ENCODE results near the gene MVB12B.
A peak's percentile ranks its signal among the peaks of the same experiment; 100 is the strongest.
"Not testable (repeated sequence)": the region's sequence is repeated elsewhere in the genome, so short reads cannot be mapped to it uniquely, and the experiment has no call there.

Gene MVB12B

DNA sequence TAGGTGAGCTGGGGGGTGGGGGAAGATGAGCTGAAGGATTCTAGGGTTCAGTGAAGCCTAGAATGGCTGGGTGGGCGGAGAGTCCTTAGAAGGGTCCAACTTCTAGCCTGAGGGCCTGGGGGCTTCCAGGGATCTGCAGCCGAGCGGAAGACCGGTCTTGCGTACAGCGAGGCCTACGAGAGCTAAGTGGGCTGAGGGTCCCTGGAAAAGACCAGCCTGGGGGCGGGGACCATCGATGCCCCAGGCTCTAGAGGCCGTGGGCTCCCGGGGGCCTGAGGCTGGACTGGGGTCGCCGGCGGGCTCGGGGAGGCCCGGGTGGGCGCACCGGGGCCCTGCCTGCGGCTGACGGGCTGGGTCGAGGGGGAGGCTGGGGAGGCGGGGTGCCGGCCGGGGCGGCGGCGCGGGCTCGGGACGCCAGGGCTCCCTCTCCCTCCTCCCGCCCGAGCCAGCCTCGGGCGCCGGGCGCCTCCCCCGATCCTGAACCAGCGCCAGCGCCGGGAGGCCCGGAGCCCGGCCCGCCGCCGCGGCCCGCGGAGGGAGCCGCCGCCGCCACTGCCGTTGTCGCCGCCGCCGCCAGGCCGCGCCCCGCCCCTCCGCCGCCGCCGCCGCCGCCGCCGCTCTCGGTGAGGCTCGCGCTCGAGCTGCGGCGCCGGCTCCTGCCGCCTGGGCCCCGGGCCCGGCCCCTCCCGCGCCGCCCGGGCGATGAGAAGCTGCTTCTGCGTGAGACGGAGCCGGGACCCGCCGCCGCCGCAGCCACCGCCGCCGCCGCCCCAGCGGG lies at the start of gene MVB12B:
Gene MVB12B (plus strand): TSS at position 602 of the 778 bp plus-strand sequence. CDS start 101 bp downstream, at position 703.
- DNase-seq, result peak; percentile 33

GRCh38 chr9:126283799-126284465 lies 42.7 kb upstream of the MVB12B start:
- DNase-seq, result no peak

GRCh38 chr9:126285652-126286051 lies 41.0 kb upstream of the MVB12B start:
- not testable (repeated sequence) for DNase-seq

DNA sequence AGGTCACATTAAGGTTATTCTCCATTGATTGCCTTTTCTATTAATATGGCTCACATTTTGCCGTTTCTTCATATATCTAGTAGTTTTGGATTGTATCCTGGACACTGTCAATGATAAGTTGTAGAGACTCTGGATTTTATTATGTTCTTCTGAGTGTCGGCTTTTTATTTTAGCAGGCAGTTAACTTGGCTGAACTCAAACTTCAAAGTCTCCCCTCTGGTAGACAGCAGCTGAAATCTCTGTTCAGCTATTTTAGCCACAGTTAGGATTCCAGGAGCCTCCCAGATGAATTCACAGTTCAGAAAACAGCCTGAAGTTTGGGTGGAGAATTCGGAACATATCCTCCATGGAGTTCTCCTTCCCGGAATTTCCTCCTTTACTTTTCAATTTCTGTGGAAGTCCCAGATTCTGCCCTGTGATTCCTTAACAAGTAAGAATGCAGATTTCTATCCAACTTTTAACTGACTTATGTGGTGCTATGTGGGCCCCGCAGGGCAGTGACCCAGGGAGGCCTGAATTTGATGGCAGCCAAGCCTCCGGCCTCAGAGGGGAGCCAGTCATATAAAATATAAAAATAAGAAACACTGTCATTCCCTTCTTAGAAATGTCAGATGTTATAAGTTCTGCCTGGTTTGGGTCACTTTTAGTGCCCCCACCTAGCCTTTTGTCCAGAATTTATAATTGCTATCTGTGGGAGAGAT lies 39.3 kb upstream of the MVB12B start:
- no peak for DNase-seq

GRCh38 chr9:126290871-126291270 lies 35.8 kb upstream of the MVB12B start:
- no peak for DNase-seq

- DNase-seq, result no peak
Measured at GRCh38 chr9:126291925-126292324, 34.7 kb upstream of the MVB12B start.

- DNase-seq, result no peak
Measured at GRCh38 chr9:126292736-126293521, 33.7 kb upstream of the MVB12B start.

DNA sequence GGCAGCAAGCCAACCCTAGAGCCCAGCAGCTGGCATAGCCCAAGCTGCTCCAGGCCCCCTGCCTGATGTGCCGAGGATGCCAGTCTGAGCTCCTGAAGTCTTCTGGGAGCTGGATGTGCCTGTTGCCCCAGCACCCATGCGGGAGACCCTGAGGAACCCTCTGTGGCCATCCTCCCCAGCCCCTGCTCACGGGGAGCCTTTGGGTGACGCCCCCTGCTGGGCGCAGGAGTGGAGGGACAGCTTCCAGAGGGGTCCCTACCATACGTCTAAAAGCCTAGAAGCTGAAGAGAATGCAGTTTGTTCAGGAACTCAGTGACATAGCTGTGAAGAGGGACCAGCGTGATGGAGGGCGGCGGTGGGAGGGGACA lies 33.1 kb upstream of the MVB12B start:
- DNase-seq, result no peak

- DNase-seq, result no peak
Measured at GRCh38 chr9:126294331-126295081, 32.1 kb upstream of the MVB12B start.

DNA sequence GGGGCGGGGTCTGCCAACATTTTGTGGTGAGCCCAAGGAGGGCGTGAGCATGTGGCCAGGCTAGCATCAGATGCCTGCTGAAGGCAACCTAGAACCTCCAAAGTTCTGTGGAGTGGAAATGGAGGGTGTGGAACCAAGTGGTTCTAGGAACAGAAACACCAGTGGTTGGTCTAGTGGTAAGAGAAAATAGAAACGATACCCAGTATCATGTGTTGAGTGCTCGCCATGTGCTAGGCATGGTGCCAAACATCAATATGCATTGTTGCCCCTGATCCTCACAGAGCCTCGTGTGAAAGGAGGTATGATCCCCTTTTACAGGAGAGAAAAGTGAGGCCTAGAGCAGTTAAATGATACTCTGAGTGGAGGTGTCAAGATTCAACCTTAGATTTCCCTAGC lies 31.5 kb upstream of the MVB12B start:
- DNase-seq, result no peak

- DNase-seq, result no peak
Measured at GRCh38 chr9:126295516-126295915, 31.1 kb upstream of the MVB12B start.

DNA sequence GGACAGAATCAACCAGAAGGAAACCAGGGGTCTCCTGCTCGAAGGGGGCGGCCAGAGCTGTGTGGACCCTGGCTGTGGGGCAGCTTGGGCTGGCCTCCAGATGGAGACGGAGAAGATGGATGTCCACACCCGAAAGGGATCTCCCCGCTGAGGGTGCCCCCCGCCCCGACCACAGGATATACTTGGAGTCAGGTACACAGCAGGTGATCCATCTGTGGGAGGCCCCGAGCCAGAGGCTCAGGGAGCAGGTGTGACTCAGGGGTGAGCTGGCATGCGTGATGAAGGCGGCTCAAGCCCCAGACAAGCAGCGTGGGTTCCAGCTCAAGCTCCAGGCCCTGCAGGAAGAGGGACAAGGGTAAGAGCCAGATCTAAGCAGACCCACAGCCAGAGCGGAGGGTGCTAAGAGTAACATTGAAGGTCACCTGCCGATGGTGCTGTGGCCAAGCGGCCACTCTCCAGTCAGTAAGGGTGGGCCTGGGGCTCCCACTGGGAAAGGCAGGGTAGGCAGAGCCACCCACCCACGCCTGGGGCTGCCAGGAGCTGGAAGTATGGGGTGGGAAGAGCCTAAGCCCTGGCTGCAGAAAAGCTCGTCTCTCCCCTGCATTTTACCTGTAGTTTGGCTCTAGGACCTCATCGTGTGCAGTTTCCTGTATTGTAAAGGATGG lies 30.6 kb upstream of the MVB12B start:
- no peak for DNase-seq

GRCh38 chr9:126296687-126297086 lies 29.9 kb upstream of the MVB12B start:
- no peak for DNase-seq

DNA sequence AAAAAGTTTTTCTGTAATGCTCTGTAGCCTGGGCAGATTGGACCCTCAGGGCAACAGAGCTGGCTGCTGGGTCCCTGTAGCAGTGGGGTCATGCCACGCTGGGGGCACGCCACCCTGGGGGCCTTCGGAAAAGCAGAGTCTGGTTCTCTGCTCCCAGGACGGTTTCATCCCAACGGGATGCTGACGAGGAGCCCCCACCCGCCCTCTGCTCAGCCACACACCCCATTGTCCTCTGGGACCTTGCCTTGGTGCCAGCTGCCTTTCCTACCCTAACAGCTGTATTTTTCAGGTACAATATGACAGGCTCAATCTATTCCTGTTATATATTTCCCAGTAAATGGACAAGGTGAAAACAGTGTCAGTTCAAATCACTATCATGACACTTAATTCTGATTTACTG lies 29.0 kb upstream of the MVB12B start:
- no peak for DNase-seq

DNA sequence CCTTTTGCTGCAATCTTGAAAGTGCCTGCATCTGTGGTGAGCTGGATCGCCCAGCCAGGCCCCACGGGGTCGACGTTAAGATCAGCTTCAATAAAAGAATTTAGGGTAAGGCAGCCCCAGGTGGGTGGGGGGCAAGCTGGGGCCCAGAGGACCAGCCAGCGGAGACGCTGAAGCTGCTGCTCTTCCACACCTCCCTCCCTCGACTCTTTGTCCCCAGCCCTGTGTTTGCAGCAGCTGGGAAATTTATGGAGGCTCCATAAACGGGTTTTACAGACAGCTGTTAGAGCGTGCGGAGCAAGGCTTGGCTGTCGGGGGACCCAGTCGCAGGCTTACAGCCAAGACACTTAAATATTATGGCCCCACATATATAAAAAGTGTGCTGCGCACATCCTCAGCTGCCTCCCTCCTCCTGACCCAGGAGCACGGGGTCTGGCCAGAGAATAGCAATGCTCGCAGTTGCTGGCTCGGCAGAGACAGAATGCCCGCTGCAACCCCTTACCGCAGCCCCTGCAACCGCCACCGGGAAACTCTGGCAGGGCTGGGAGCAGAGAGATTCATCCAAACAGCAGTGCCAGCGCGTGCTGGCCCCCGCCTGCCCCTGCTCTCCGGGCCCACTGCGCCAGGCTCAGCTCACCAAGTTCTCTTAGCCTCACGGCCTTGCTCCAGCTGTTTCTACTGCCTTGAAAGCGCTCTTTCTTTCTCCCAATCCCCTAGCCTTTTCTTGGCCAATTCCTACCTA lies 28.4 kb upstream of the MVB12B start:
- DNase-seq, result no peak

DNA sequence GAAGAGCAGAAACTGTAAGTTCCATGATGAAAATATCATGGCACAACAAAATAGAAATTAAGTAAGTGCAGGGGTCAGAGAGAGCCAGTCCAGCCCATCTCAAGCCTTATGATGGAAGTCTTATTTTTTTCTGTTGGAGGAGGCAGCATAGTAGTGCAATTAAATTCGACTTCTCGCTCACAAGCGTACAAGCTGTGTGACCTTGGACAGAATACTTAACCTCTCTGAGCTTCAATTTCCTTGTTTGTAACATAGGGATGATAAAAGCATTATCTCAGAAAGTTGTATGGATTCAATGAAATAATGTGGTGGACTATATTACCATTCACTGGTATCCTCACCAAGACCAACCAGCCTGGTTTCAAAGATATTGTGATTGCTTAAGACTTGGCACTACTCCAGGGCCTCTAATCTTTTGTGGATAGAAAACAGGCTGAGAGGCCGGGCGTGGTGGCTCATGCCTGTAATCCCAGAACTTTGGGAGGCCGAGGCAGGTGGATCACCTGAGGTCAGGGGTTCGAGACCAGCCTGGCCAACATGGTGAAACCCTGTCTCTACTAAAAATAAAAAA lies 26.8 kb upstream of the MVB12B start:
- no peak for DNase-seq

- no peak for DNase-seq
Measured at GRCh38 chr9:126301196-126301595, 25.4 kb upstream of the MVB12B start.

GRCh38 chr9:126301985-126302603 lies 24.5 kb upstream of the MVB12B start:
- DNase-seq, result peak; percentile 22

GRCh38 chr9:126302730-126303129 lies 23.9 kb upstream of the MVB12B start:
- DNase-seq, result no peak

GRCh38 chr9:126303488-126303887 lies 23.1 kb upstream of the MVB12B start:
- no peak for DNase-seq

Measured in activated effector memory CD4-positive, alpha-beta T cell treated with Interleukin-2 at 50 U/mL for 16 hours (primary cell).